ENCODE results near the gene RUNX2. TPM values are rescaled to one million over a fixed set of nuclear protein-coding genes. Genes with fewer than 3 reads are reported as not detected.

Gene RUNX2
- total and polyA plus RNA-seq, 2 experiments from 2014 or later: 0.66 to 1.7 TPM

- TF ChIP-seq, protein P1, sequence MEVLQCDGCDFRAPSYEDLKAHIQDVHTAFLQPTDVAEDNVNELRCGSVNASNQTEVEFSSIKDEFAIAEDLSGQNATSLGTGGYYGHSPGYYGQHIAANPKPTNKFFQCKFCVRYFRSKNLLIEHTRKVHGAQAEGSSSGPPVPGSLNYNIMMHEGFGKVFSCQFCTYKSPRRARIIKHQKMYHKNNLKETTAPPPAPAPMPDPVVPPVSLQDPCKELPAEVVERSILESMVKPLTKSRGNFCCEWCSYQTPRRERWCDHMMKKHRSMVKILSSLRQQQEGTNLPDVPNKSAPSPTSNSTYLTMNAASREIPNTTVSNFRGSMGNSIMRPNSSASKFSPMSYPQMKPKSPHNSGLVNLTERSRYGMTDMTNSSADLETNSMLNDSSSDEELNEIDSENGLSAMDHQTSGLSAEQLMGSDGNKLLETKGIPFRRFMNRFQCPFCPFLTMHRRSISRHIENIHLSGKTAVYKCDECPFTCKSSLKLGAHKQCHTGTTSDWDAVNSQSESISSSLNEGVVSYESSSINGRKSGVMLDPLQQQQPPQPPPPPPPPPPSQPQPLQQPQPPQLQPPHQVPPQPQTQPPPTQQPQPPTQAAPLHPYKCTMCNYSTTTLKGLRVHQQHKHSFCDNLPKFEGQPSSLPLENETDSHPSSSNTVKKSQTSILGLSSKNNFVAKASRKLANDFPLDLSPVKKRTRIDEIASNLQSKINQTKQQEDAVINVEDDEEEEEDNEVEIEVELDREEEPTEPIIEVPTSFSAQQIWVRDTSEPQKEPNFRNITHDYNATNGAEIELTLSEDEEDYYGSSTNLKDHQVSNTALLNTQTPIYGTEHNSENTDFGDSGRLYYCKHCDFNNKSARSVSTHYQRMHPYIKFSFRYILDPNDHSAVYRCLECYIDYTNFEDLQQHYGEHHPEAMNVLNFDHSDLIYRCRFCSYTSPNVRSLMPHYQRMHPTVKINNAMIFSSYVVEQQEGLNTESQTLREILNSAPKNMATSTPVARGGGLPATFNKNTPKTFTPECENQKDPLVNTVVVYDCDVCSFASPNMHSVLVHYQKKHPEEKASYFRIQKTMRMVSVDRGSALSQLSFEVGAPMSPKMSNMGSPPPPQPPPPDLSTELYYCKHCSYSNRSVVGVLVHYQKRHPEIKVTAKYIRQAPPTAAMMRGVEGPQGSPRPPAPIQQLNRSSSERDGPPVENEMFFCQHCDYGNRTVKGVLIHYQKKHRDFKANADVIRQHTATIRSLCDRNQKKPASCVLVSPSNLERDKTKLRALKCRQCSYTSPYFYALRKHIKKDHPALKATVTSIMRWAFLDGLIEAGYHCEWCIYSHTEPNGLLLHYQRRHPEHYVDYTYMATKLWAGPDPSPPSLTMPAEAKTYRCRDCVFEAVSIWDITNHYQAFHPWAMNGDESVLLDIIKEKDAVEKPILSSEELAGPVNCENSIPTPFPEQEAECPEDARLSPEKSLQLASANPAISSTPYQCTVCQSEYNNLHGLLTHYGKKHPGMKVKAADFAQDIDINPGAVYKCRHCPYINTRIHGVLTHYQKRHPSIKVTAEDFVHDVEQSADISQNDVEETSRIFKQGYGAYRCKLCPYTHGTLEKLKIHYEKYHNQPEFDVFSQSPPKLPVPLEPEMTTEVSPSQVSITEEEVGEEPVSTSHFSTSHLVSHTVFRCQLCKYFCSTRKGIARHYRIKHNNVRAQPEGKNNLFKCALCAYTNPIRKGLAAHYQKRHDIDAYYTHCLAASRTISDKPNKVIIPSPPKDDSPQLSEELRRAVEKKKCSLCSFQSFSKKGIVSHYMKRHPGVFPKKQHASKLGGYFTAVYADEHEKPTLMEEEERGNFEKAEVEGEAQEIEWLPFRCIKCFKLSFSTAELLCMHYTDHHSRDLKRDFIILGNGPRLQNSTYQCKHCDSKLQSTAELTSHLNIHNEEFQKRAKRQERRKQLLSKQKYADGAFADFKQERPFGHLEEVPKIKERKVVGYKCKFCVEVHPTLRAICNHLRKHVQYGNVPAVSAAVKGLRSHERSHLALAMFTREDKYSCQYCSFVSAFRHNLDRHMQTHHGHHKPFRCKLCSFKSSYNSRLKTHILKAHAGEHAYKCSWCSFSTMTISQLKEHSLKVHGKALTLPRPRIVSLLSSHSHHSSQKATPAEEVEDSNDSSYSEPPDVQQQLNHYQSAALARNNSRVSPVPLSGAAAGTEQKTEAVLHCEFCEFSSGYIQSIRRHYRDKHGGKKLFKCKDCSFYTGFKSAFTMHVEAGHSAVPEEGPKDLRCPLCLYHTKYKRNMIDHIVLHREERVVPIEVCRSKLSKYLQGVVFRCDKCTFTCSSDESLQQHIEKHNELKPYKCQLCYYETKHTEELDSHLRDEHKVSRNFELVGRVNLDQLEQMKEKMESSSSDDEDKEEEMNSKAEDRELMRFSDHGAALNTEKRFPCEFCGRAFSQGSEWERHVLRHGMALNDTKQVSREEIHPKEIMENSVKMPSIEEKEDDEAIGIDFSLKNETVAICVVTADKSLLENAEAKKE (CRISPR knock-in tag; IDR thresholded peaks at IDR 0.05): no peak
Observed at GRCh38 chr6:45495429-45496084, 167.4 kb downstream of the RUNX2 start (continued).

DNA sequence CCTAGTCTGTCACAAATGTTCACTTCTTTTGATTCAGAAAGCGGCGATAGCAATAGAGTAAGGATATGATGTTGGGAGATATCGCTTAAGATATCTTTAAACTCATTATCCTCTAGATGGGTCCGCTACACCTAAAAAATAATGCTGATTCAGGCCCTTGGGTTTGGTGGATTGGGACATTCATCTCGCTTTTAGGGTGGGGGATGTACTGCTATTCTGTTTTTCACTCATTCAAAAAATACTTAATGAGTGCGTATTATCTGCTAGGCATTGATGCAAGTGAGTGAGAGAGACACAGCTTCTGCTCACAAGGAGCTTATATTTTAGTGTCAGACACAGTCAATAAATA lies 167.9 kb downstream of the RUNX2 start:
- Histone ChIP-seq H3K36me3 (ENCODE audit: insufficient read depth) (no peaks in the 10 kb centered on the region), H3K9me2 (ENCODE audit: insufficient read depth) (peaks cover 6% of the 10 kb centered on the region; the same call in 1 of the 2 replicates), H3K79me2 (replicated peaks; ENCODE audit: insufficient read depth) (no peaks in the 10 kb centered on the region), H3K27me3 (ENCODE audit: insufficient read depth) (no peaks in the 10 kb centered on the region), H4K20me1 (replicated peaks; ENCODE audit: insufficient read depth) (no peaks in the 10 kb centered on the region), H3F3A (replicated peaks; ENCODE audit: low read depth) (no peaks in the 10 kb centered on the region), H3K4me2 (no peak overlapping the region), H3K4me3 (no peak overlapping the region), H3K4me1 (ENCODE audit: insufficient read depth) (no peaks in the 10 kb centered on the region), H3K27ac (ENCODE audit: low read depth) (no peak overlapping the region), H2AFZ (no peak overlapping the region)
- no peak for TF ChIP-seq ETS1 (IDR thresholded peaks at IDR 0.05)
- no peak for TF ChIP-seq EZH2 (IDR thresholded peaks at IDR 0.05; ENCODE audit: low read depth, unreplicated experiment)
- no peak for TF ChIP-seq EZH2phosphoT487 (IDR thresholded peaks at IDR 0.05; ENCODE audit: unreplicated experiment)
- TF ChIP-seq, protein P2, sequence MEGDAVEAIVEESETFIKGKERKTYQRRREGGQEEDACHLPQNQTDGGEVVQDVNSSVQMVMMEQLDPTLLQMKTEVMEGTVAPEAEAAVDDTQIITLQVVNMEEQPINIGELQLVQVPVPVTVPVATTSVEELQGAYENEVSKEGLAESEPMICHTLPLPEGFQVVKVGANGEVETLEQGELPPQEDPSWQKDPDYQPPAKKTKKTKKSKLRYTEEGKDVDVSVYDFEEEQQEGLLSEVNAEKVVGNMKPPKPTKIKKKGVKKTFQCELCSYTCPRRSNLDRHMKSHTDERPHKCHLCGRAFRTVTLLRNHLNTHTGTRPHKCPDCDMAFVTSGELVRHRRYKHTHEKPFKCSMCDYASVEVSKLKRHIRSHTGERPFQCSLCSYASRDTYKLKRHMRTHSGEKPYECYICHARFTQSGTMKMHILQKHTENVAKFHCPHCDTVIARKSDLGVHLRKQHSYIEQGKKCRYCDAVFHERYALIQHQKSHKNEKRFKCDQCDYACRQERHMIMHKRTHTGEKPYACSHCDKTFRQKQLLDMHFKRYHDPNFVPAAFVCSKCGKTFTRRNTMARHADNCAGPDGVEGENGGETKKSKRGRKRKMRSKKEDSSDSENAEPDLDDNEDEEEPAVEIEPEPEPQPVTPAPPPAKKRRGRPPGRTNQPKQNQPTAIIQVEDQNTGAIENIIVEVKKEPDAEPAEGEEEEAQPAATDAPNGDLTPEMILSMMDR (conservative IDR thresholded peaks at IDR 0.05; ENCODE audit: low read depth in 2 of 2): no peak
- TF ChIP-seq ZNF114 (CRISPR knock-in tag; IDR thresholded peaks at IDR 0.05): no peak
- TF ChIP-seq STAT1 (IDR thresholded peaks at IDR 0.05; ENCODE audit: unreplicated experiment): no peak
- no peak for TF ChIP-seq POLR2AphosphoS5 (IDR thresholded peaks at IDR 0.05; ENCODE audit: low read depth)
- no peak for TF ChIP-seq CREB1 (CRISPR knock-in tag; IDR thresholded peaks at IDR 0.05; ENCODE audit: low read depth)
- TF ChIP-seq NANOG (IDR thresholded peaks at IDR 0.05; ENCODE audit: borderline replicate concordance): no peak
- no peak for TF ChIP-seq ZNF331 (CRISPR knock-in tag; IDR thresholded peaks at IDR 0.05; ENCODE audit: low read depth)
- TF ChIP-seq REST (IDR thresholded peaks at IDR 0.05; ENCODE audit: unreplicated experiment): no peak
- H3K27me3 Mint-ChIP-seq (ENCODE audit: insufficient read depth, low read depth, poor library complexity): no peaks in the 10 kb centered on the region
- H3K9me3 Mint-ChIP-seq: no peaks in the 10 kb centered on the region
- peaks cover 6% of the 10 kb centered on the region; the same call in 2 of the 3 replicates for H3K4me1 Mint-ChIP-seq
- no peak overlapping the region for H3K27ac Mint-ChIP-seq
- DNase-seq (ENCODE audit: low spot score) (no peak), ATAC-seq (no peak)
- H3K4me3 Mint-ChIP-seq: no peak overlapping the region
- H3K36me3 Mint-ChIP-seq (ENCODE audit: low read depth): no peaks in the 10 kb centered on the region
